Bronchial epithelial cell (primary cell): ENCODE results near the gene PTPRD. TPM values are rescaled to one million over a fixed set of nuclear protein-coding genes. Genes with fewer than 3 reads are reported as not detected.

Source experiments
- DNase-seq: peaks from one replicate; pipeline ENCODE4 v3.0.0-alpha.2; 2010; ENCODE audit warnings: low read depth
- FAIRE-seq: peaks from 2 replicates; lab custom pipeline; 2011; peaks lifted over from hg19 to GRCh38; lab: Jason Lieb, UNC
- H3K27me3 ChIP-seq: 2 replicates; pipeline ENCODE4 v1.5.1; 2011; ENCODE audit warnings: low read length; ENCODE audit not compliant: control insufficient read depth, insufficient read depth
- H3K36me3 ChIP-seq: 2 replicates; pipeline ENCODE4 v1.5.1; 2011; ENCODE audit warnings: low read length; ENCODE audit not compliant: control insufficient read depth, insufficient read depth
- H3K4me3 ChIP-seq: 2 replicates; pipeline ENCODE4 v1.5.1; 2011; ENCODE audit warnings: mild to moderate bottlenecking, low read depth, low read length, control low read depth
- CTCF ChIP-seq: IDR thresholded peaks from 2 replicates; pipeline ENCODE4 v1.5.1; 2011; ENCODE audit warnings: mild to moderate bottlenecking, moderate library complexity, low read length, control low read depth, inconsistent platforms; ENCODE audit not compliant: insufficient read depth, severe bottlenecking
- total RNA-seq: library from RNA; depleted of rRNA; stranded (reverse); fragments of >200 nt; gene quantifications from 2 replicates; pipeline ENCODE4 v1.2.1, GENCODE V29; 2014

The PTPRD gene
- total RNA-seq, 1 donor from 2014 or later = 2.9 TPM

GRCh38 chr9:10268531-10269485 lies 344.0 kb downstream of the PTPRD start:
- H3K36me3 ChIP-seq = no peaks in the 10 kb centered on the region
- H3K4me3 ChIP-seq = no peak overlapping the region
- DNase-seq = peak; percentile 79
- no peaks in the 10 kb centered on the region for H3K27me3 ChIP-seq
- no peak for FAIRE-seq
- TF ChIP-seq CTCF = peak; percentile 77

DNA sequence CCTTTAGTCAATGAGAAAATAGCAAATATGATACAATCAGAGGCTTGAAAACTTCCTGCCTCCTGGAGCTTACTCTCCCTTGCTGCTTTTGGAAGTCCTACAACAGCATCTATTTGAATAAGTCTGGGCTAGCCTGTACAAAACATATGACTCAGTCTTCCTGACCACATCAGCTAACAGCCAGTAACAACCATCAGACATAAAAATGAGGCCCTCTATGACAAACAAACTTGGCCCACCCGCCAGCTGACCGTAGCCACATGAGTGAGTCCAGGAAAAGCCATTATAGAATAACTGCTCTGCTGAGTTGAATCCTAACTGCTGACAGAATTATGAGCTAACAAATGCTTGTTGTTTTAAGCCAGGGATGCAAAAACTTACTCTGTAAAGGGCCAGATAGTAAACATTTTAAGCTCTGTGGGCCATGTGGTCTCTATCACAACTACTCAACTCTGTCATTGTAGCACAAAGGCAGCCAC lies 347.6 kb downstream of the PTPRD start:
- H3K4me3 ChIP-seq = no peak overlapping the region
- TF ChIP-seq CTCF = no peak
- H3K27me3 ChIP-seq = no peaks in the 10 kb centered on the region
- DNase-seq (peak; percentile 96), FAIRE-seq (no peak)
- no peaks in the 10 kb centered on the region for H3K36me3 ChIP-seq

- TF ChIP-seq CTCF = no peak
- H3K27me3 ChIP-seq = no peaks in the 10 kb centered on the region
- no peak overlapping the region for H3K4me3 ChIP-seq
- no peaks in the 10 kb centered on the region for H3K36me3 ChIP-seq
- FAIRE-seq (no peak), DNase-seq (no peak)
Measured at GRCh38 chr9:10260501-10260900, 352.3 kb downstream of the PTPRD start.

DNA sequence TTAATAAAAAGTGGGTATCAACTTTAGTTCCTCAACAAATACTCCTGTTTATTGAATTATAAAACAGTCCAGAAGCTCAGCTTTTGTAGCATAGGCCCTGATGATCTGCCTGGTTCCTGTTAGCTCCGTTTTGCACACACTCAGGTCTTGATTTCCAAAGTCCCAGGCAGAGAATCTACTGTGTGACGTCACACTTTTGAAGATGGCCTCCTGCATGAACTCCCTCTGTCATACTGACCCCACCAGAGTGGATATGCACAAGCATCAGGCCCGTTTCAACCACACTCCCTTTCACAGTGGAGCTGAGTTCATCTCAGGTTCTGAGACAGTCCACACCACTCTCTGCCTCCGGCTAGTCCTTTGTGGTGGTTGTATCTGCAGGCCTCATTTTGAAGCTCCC lies 353.1 kb downstream of the PTPRD start:
- Histone ChIP-seq H3K4me3 (no peak overlapping the region), H3K27me3 (no peaks in the 10 kb centered on the region), H3K36me3 (no peaks in the 10 kb centered on the region)
- DNase-seq (no peak), FAIRE-seq (no peak)
- TF ChIP-seq CTCF = no peak

DNA sequence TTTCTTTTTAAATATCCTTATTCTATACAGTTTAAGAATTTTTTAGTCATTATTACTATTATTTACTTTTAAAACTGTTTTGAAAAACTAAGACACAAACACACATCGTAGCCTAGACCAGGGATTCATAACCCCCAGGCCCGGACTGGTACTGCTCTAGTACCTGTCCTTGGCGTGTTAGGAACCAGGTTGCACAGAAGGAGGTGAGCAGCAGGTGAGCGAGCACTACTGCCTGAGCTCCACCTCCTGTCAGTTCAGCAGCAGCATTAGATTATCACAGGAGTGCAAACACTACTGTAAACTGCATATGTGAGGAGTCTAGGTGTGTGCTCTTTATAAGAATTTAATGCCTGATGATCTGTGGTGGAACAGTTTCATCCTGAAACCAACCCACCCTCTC lies 357.0 kb downstream of the PTPRD start:
- no peak for DNase-seq
- FAIRE-seq = no peak
- Histone ChIP-seq H3K36me3 (no peaks in the 10 kb centered on the region), H3K27me3 (no peaks in the 10 kb centered on the region), H3K4me3 (no peak overlapping the region)
- no peak for TF ChIP-seq CTCF
